GM12873 (cell line): Measurements from ENCODE around the gene RASAL2.

Experiments
- TF ChIP-seq, protein P1 (sequence below): IDR thresholded peaks from 2 replicates; pipeline ENCODE4 v1.5.1; 2012; ENCODE audit warnings: low read depth, mild to moderate bottlenecking, moderate library complexity, low read length, control low read depth; ENCODE audit not compliant: insufficient read depth; ENCODE audit errors: missing control alignments

RASAL2 gene

DNA sequence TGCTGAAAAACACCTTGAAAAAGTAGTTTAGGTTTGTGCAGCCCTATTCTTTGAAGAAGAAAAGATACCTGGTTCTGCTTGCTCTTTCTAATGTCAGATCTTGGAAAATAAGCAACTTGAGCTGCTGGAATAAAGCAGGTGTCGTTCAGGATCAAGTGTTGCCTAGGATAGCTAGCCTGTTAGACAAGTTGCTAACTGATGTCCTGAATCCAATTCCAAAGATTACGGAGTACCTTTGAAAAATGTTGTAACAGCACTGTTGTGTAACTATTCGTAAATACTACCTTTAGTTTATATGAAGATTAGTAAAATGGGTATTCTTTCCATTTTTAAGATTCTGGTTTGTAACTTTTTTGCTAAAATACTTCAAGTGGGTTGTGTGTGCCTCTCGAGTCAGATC lies 251.3 kb downstream of the RASAL2 start:
- TF ChIP-seq, protein P1, sequence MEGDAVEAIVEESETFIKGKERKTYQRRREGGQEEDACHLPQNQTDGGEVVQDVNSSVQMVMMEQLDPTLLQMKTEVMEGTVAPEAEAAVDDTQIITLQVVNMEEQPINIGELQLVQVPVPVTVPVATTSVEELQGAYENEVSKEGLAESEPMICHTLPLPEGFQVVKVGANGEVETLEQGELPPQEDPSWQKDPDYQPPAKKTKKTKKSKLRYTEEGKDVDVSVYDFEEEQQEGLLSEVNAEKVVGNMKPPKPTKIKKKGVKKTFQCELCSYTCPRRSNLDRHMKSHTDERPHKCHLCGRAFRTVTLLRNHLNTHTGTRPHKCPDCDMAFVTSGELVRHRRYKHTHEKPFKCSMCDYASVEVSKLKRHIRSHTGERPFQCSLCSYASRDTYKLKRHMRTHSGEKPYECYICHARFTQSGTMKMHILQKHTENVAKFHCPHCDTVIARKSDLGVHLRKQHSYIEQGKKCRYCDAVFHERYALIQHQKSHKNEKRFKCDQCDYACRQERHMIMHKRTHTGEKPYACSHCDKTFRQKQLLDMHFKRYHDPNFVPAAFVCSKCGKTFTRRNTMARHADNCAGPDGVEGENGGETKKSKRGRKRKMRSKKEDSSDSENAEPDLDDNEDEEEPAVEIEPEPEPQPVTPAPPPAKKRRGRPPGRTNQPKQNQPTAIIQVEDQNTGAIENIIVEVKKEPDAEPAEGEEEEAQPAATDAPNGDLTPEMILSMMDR, result no peak

GRCh38 chr1:178345807-178346206 lies 251.9 kb downstream of the RASAL2 start:
- TF ChIP-seq, protein P1, result no peak

- TF ChIP-seq, protein P1, result no peak
Measured at GRCh38 chr1:178349801-178350200, 255.9 kb downstream of the RASAL2 start.

GRCh38 chr1:178352790-178353416 lies 259.0 kb downstream of the RASAL2 start:
- TF ChIP-seq, protein P1, result no peak

DNA sequence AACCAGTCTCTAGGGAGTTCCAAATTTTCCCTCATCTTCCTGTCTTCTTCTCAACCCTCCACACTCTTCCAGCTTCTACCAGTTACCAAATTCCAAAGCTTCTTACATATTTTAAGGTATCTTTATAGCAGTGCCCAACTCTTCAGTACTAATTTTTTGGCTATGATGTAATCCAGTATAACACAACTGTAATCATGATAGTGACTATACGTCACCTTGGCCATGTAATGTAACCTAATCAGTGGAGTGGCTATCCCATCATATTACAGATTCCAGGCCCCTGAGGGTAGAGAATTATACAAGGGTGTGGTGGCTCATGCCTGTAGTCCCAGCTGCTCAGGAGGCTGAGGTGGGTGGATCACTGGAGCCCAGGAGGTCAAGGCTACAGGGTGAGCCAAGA lies 259.6 kb downstream of the RASAL2 start:
- TF ChIP-seq, protein P1, result no peak

- TF ChIP-seq, protein P1, result no peak
Measured at GRCh38 chr1:178354816-178355215, 260.9 kb downstream of the RASAL2 start.

DNA sequence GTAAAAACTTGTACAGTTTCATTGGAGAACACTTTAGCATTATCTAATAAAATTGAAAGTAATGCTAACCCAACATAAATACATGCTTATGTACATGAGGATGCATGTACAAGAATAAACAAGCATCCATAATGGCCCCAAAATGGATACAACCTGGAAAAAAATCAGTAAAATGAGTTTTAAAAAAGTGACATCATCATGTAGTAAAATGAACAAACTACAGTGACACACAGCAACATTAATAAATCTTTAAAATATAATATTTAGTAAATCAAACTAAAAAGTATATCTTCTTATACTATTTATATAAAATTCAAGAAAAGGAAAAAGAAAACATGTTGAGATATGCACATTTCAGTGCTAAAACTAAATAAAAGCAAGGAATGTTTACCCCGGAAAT lies 262.4 kb downstream of the RASAL2 start:
- TF ChIP-seq, protein P1, result no peak
